ENCODE measurements around the gene KIAA1614.

- TF ChIP-seq CTCF (conservative IDR thresholded peaks at IDR 0.05) (no peak), ZFX (IDR thresholded peaks at IDR 0.05) (no peak)
Observed at GRCh38 chr1:180905927-180906326, 6.8 kb upstream of the KIAA1614 start.
